Measurements from ENCODE around the gene PDLIM1.

DNA sequence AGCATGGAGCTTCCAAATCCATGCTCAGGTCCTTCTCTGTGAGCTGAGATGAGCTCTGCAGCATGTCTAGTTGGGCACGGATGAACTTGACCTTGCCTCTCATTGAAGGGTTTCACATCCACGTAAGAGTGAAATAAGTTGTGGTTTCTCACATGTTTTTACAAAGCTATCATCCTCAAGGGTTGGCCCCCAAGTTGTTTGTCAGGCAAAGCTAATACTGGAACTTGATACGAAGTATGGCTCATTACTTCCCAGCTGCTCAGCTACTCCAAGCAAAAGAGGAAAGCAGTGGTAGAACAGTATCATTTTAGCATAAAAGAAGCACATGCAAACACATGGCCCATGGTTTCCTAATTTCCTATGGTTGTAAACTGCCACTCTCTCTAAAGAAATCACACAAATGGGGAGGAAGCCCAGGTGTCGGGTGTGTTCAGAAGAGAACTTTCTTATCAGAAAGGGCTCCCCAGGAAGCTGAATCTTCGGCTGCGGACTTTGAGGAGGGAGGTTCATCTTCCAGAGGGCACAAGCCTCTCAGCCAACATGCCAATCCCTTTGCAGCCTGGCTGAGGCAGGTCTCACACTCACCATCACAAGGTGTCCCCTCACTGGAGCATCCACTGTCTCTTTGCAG lies 45.3 kb downstream of the PDLIM1 start:
- no peak for TF ChIP-seq POLR2AphosphoS5 (IDR thresholded peaks at IDR 0.05)
- TF ChIP-seq CTCF (IDR thresholded peaks at IDR 0.05), result no peak
- no peak for TF ChIP-seq EP300 (IDR thresholded peaks at IDR 0.05)
- no peak for TF ChIP-seq POLR2A (IDR thresholded peaks at IDR 0.05)
